RCC 7860 (cell line): ENCODE results near the gene PLEKHG5.
"Not testable (repeated sequence)": the region's sequence is repeated elsewhere in the genome, so short reads cannot be mapped to it uniquely, and the experiment has no call there.

ENCODE experiments used
- DNase-seq: peaks from one replicate; pipeline ENCODE4 v3.0.0-alpha.2; 2015; ENCODE audit warnings: low spot score
- FAIRE-seq: peaks from 2 replicates; lab custom pipeline; 2012; peaks lifted over from hg19 to GRCh38; lab: Jason Lieb, UNC

The PLEKHG5 gene

GRCh38 chr1:6447818-6448748 lies 43.4 kb downstream of the PLEKHG5 start:
- DNase-seq (no peak), FAIRE-seq (no peak)

- no peak for DNase-seq
- FAIRE-seq, result no peak
Measured at GRCh38 chr1:6447016-6447817, 44.2 kb downstream of the PLEKHG5 start.

- FAIRE-seq, result no peak
- DNase-seq, result no peak
Measured at GRCh38 chr1:6446665-6447015, 44.8 kb downstream of the PLEKHG5 start.

GRCh38 chr1:6445929-6446328 lies 45.5 kb downstream of the PLEKHG5 start:
- not testable (repeated sequence) for FAIRE-seq, DNase-seq

DNA sequence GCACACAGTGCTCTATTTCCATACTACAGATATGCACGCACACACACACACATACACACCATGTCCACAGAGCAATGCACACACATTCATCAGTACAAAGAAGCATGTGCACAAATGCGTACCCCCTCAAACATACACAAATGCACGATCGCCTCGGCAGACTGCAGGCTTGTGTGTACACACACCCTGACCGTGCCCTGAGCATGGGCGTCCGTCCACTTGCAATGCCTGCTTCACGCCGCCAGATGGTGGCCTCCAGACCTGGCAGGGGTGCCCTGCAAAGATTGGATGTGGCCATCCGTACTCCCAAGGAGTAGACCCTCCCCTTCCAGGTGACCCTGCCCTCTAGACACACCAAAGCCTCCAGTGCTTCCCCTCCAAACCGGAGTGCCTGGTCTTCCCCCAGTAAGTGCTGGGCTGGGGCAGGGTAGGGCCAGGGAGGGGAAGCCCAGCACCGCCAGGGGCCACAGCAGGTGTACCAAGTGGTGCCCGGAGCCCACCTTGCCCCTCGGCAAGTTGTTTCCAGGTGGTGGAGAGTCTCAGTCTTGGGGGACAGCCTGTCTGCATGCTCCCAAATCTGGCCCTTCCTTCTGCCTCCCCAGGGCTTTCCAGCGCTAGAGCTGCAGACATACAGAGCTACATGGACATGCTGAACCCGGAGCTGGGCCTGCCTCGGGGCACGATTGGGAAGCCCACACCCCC lies 46.3 kb downstream of the PLEKHG5 start:
- DNase-seq (no peak), FAIRE-seq (no peak)

GRCh38 chr1:6444377-6444776 lies 47.1 kb downstream of the PLEKHG5 start:
- DNase-seq, result no peak
- FAIRE-seq, result no peak

DNA sequence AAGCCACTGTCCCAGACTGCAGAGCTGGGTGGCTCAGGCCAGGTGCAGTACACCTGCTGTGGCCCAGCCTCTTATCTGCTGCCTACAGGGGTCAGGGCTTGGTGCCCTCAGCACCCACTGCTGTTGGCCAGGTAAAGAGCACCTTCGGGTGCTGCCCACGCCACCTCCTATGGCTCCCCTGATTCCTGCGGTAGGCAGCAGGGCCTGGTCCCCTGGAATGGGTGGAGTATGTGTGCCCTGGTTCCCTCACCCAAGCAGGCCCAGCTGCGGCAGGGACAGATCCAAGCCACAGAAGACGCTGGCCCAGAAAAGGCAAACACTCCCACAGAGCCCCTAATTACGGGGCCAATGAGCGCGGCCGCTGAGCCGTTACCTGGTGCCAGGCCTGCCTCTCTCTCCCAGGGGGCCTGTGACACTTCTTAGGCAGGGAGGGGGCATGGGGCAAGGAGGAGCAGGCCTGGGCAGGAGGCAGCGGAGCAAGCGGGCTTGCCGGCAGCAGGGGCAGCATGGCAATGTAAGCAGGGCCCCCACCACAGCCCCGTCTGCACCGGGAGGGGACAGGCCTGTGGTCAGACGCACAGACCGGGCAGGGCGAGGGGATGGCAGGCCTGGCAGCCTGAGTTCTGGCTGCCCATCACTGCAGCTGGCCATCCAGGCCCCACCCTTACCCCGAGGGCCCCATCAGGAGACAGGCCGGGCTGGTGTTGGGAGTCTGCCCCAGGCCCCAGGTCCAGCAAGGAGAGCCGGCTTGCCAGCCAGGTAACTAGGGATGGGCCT lies 47.9 kb downstream of the PLEKHG5 start:
- FAIRE-seq (no peak), DNase-seq (no peak)

GRCh38 chr1:6441586-6441985 lies 49.9 kb downstream of the PLEKHG5 start:
- no peak for DNase-seq
- no peak for FAIRE-seq

GRCh38 chr1:6440198-6441126 lies 51.0 kb downstream of the PLEKHG5 start:
- peak; percentile 59 for DNase-seq
- no peak for FAIRE-seq

DNA sequence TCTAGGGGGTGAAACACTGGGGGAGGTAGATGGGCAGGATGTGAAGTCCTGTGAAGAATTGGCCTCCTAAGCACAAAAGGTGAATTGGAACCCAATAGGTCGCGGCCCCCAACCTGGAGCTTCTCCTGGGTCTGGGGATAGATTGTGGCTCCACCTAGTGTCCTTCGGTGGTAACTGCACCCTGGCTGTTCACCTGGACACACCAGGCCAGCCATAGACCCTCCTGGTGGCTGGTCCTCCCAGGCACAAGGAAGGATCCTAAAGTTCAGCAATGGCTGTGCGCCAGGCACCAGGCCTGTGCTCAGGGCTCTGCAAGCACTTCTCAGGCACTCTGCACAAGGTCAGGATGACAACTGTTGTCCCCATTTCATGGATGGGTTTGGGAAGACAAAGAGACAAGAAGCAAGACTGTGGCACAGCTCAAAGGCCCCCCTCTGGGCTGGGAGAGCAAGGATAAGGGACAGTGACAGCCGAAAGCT lies 53.4 kb downstream of the PLEKHG5 start:
- FAIRE-seq, result no peak
- peak; percentile 52 for DNase-seq

DNA sequence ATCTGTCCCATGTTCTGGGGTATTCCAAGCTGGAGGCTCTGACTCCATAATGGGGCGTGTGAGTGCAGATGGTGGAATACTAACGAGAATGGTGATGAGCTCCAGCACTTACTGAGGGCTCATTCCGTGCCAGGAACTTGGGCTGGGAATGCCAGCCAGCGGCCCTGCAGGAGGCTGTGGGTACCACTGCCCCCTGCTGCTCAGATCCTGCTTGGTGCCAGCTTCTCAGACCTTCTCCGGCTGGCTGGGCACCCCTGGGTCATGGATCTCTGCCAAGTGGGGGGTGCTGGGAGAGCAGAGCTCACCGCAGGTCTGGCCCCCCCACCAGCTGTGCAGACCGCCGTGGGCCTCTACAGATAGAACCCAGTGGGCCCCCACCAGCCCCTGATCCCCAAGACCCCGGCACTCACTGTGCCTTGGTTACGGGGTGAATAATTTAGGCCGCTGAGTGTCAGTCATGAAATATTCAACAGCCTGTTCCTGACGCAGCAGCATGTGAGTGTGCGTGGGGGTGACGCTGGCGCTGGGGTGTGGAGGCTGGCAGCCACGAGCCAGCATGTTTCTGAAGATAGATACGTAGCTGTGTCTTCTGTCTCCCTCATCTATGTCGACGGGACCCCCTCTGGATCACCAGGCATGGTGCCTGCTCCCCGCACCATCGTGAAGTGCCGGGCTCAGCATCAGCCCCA lies 54.3 kb downstream of the PLEKHG5 start:
- peak; percentile 67 for DNase-seq
- not testable (repeated sequence) for FAIRE-seq

DNA sequence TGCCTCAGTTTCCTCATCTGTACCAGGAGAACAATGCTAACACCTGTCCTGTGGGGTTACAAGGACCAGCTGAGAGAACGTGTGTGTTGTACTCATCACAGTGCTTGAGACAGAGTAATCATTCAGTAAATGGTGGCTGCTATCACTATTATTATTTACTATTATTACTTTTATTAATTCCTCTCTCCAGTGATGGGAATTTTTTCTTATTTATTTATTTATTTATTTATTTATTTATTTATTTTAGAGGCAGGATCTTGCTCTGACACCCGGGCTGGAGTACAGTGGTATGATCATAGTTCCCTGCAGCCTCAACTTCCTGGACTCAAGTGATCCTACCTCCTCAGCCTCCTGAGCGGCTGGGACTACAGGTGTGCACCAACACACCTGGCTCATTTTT lies 55.2 kb downstream of the PLEKHG5 start:
- not testable (repeated sequence) for FAIRE-seq, DNase-seq

- FAIRE-seq (no peak), DNase-seq (no peak)
Measured at GRCh38 chr1:6435547-6435946, 55.9 kb downstream of the PLEKHG5 start.

DNA sequence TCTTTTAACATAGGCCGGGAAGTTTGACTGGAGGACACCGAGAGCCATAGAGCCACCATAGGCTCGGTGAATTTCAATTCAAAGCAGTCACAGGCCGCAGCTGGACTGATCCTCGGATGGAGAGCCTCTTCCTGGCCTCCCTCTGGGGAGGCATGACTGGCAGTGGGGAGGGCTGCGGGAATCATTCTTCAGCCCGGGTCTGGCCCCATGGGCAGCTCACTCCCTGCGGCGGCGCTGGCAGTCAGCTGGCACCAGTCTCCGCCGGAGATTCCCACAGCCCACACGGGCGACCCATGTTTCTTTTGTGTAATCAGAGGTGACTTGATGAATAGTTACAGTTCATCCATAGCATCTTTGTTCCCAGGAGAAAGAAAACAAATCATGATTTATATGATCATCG lies 56.3 kb downstream of the PLEKHG5 start:
- FAIRE-seq (no peak), DNase-seq (no peak)

DNA sequence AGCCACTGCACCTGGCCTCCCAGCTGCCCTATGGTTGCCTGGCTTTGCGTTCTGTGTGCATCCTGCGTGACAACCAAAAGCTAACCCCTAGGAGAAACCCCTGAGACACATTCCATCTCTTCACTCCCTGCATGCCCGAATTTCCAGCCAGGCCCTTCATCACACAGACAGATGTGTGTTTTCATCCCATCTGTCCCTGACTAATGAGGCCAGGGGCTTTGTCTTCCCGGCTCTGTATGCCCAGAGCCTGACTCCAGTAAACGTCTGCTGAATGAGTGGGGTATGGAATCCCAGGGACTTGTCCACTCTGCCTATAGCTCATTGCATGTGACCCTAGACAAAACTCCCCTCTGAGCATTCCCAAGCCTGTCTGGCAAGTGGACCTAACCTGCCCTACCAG lies 57.3 kb downstream of the PLEKHG5 start:
- DNase-seq (no peak), FAIRE-seq (no peak)

DNA sequence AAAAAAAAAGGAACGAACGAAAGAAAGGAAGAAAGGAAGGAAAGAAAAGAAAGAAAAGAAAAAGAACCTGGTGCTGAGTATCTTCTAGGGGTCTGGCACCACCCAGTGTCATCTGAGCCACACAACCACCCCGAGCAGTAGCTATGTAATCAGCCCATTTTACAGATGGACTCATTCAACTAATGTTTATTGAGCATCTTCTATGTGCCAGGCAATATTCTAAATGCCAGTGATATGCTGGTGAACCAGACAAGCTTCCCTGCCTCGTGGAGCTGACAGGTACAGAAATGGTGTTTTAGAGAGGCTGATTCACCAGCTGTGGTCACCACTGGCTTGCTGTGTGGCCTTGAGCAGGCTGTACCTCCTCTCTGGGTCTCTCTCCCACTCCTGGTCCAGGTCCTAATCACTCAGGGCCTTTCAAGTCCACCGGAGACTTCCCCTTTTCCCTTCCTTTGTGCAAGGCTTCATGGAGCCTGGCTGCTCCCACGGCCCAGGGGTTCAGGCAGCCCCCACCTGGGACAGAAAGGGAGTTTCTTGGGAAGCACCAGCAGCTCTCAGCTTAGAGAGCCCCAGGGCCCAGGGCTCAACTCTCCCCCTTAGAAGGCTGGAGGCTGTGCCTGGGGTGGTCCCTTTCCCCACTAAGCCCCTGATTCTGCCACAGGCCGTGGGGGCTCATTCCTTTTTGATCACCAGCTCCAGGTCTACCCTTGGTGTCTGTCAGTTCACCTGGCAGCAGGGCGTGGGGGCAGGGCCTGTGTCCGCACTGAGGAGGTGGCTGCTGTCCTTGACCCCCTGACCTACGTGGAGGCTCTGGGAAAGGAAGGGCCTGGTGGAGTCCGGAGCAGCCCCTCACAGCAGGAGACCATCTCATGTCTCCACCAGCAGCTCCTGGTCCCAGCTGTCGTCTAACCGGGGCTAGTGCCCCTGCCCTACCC lies 59.6 kb downstream of the PLEKHG5 start:
- FAIRE-seq, result peak; percentile 20
- not testable (repeated sequence) for DNase-seq

DNA sequence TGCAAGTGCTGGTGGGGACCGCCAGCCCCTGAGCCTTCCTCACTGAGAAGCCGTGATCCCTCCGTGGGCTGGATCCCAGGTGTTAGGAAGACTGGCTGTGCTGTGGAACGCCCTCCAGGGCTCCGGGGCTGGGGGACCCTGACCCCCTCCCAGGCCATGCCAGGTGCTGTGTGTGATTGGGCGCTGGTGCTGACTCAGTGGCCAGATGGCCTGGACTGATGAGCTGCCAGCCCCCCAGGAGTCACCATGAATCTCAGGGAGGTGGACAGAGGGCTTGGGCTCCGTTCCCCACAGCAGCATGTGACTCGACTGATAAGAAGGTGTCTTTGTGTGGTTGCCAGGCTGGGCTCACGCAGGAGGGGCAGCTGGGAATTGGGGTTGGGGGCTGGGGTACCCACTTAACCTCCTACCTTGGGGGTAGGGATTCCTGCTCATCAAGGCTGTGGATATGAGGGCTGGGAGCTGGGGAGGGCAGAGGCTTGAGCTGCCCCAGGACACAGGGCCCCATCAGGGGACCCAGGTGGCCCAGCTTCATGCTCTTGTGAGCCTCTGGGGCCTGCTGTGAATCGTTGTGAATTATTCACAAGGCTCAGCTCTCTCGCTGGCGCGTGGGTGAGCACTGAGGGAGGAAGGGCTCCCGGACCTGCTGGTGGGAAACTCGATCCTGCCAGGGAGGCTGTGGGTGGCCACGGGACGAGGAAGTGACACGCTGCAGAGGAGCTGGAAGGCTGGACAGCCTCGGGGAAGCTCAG lies 61.6 kb downstream of the PLEKHG5 start:
- DNase-seq, FAIRE-seq: not testable (repeated sequence)
